ENCODE measurements around the gene GTPBP3.

The GTPBP3 gene

GRCh38 chr19:17327654-17328516 is 9.5 kb upstream of the GTPBP3 start:
- DNase-seq (ENCODE audit: low read depth in 1 of 2, low spot score in 1 of 2), result no peak

DNA sequence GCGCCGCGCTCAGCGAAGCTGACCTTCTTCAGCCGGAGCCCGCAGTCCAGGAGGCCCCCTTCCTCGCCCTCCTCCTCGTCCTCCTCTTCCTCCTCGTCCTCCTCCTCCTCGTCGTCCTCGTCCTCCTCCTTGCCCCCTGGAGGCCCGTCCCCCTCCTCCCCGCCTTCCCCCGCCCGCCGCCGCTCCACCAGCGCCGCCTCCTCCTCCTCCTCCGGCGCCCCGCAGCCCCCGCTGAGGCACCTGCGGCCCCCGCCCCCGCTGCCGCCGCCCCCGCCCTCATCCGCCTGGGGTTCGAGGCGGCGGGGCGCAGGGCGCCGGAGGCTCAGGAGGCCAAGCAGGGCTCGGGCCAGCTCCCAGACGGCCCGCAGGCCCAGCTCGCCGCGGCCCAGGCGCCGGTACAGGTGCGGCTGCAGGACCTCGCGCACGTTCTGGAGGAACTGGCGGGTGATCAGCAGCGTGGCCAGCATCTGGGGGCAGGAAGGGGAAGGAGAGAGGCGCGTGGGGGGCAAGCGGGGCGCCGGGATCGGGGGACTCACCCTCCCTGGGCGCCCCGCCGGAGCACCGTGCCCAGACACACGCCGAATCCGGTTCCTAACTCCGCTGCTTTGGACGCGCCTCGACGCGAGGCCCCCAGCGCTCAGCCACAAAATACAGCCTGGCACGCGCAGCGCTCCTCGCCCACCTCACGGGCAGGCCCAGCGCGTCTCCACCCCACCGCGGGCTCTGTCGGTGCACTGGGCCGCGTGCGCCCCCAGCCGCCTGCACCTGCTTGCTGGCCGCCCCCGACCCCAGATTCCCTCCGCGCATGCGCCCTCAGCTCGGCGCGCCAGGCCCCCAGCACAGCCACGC is 8.6 kb upstream of the GTPBP3 start:
- DNase-seq (ENCODE audit: low read depth in 1 of 2, low spot score in 1 of 2), result no peak

DNA sequence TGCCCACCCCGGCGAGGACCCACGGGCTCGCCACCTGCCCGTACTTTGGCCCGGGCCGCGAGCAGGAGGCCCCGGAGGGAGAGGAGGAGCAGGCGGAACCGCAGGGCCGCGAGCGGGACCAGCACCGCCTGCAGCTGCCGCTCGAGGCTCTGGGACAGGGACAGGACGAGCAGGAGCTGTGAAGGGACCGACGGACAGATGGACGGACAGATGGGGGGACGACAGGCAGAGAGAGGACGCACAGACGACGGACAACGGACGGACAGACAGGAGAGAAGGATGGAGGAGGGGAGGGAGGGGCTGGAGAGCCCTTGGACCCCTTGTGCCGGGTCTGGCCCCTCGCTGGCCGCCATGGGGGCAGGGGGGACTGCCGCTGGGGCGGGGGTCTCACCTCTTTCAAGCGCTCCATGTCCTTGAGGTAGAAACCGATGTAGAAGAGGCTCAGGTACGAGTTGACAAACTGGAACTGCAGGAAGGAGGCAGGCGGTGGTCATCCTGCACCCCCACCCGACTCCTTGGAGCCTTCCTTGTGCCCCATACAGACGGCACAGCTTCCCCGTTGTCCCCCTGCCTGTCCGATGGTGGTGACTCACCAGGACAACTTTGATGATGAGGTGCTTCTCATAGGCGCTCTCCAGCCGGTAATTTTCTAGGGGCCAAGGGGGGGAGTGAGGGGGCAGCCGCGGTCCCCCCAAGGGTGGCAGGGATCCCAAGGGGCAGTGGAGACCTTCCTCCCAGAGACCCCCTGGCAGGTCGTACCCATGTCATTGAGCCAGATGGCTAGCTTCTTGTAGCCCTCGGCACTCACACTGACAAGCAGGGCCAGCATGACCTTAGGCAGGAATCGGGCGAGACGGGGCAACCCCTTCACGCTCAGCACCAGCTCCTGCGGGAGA is 7.7 kb upstream of the GTPBP3 start:
- no peak for DNase-seq (ENCODE audit: low read depth in 1 of 2, low spot score in 1 of 2)

- no peak for DNase-seq (ENCODE audit: low read depth in 1 of 2, low spot score in 1 of 2)
These were observed 6.9 kb upstream of the GTPBP3 start for GRCh38 chr19:17330262-17331044.

DNA sequence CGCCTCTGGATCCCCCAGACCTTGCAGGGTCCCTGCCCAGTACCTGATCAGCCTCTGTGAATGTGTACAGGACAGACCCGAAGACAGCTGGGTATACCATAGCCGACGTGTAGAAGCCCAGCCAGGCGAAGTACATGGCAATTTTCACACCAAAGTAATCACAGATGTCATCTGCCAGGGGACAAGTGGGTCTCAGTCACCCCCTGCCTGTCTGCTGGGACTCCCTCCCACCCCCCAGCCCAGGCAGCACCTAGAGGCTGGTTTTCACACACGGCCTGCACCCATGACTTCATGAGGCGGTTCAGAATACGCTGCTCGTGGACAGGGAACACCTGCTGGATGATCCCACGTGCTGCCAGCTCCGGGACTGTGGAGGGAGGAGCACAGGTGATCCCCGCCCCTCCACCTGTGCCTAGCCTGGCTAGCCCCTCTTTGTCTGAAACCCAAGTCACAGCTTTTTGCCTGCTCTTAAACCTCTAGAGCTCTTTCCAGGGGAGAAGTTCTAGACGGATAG is 6.3 kb upstream of the GTPBP3 start:
- no peak for DNase-seq (ENCODE audit: low read depth in 1 of 2, low spot score in 1 of 2)

DNA sequence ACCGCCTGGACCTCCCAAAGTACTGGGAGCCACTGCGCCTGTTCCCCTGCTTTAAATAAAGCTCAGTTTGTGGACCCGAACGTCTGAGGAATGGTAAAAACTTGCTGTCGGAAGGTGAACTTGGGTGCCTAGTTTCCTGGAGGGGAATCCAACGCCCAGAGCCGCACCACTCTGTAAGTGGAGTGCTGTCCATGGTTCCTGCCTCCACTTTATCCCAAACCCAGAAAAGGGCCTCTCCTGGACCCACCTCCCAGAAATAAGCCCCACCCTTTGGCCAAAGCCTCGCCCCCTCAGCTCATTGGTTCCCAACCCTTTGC is 5.0 kb upstream of the GTPBP3 start:
- no peak for DNase-seq (ENCODE audit: low read depth in 1 of 2, low spot score in 1 of 2)

DNA sequence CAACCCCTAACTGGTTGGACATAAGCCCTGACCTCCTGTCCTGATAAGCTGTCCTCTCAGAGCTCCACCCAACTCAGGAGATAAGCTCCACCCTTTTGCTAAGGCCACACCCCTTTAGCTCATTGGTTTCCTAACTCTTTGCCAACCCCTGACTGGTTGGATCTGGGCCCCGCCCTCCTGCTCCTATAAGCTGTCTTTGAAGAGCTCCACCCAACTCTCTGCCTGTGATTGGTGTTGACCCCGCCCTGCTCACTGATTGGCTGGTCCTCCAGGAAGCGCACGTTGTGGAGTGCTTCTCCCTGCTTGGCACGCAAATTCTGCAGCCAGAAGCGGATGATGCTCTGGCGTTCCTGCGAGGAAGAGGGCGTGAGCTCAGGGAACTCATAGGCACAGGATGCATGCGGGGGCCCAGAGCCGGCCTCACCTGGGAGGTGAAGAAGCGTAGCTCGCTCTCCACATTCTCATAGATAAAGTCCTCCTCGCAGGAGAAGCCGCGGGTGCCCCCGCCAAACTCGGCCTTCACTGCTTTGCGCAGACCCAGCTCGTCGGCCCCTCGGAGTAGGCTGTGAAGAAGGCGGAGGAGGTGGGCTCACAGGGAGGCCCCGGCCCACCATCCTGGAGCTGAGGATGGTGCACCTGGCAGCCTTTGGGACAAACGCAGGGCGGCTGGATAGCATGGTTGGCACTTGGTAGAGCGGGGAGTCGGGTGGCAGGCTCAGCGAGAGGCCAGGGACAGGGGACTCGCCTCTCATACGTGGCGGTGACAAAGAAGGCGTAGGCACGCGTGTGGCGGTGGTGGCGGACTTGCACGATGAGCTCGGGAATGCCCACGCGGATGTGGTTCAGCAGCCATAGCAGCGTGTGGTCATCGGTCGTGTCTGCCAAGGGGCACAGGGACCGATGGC is 4.4 kb upstream of the GTPBP3 start:
- no peak for DNase-seq (ENCODE audit: low read depth in 1 of 2, low spot score in 1 of 2)

- DNase-seq (ENCODE audit: low read depth in 1 of 2, low spot score in 1 of 2), result peak; percentile 48 to 73
These were observed 3.5 kb upstream of the GTPBP3 start for GRCh38 chr19:17333611-17334413.

- peak; percentile 87 to 95 for DNase-seq (ENCODE audit: low read depth in 1 of 2, low spot score in 1 of 2)
These were observed 2.6 kb upstream of the GTPBP3 start, which contains the start of gene ANO8 for GRCh38 chr19:17334414-17335409. TSS of gene ANO8 (minus strand) at chr19:17334855. CDS start at chr19:17334670, 185 bp downstream.

GRCh38 chr19:17335575-17335974 is 1.8 kb upstream of the GTPBP3 start:
- DNase-seq (ENCODE audit: low read depth in 1 of 2, low spot score in 1 of 2), result no peak

GRCh38 chr19:17337675-17338432 is 501 bp downstream of the GTPBP3 start:
- DNase-seq (ENCODE audit: low read depth in 1 of 2, low spot score in 1 of 2), result no peak

DNA sequence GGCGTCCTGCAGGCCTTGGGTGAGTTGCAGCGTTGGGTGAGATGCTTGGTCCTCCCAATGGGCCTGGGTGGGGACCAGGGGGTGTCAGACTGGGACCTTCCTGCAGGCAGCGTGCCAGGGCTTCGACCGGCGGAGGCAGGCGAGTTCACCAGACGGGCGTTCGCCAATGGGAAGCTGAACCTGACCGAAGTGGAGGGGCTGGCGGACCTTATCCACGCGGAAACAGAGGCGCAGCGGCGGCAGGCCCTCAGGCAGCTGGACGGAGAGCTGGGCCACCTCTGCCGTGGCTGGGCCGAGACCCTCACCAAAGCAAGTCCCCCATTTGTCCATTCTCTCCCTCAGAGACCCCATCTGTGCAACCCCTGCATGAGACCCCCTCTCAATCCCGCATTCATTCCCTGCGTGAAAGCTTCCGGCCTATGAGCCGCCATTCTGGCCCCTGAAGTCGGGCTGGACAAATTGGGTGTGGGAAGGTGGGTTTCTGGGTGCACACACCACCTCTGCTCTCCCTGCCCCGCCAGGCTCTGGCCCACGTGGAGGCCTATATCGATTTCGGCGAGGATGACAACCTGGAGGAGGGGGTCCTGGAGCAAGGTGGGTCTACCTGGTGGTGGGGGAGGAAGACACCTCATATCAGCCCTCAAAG is 1.2 kb downstream of the GTPBP3 start:
- no peak for DNase-seq (ENCODE audit: low read depth in 1 of 2, low spot score in 1 of 2)

DNA sequence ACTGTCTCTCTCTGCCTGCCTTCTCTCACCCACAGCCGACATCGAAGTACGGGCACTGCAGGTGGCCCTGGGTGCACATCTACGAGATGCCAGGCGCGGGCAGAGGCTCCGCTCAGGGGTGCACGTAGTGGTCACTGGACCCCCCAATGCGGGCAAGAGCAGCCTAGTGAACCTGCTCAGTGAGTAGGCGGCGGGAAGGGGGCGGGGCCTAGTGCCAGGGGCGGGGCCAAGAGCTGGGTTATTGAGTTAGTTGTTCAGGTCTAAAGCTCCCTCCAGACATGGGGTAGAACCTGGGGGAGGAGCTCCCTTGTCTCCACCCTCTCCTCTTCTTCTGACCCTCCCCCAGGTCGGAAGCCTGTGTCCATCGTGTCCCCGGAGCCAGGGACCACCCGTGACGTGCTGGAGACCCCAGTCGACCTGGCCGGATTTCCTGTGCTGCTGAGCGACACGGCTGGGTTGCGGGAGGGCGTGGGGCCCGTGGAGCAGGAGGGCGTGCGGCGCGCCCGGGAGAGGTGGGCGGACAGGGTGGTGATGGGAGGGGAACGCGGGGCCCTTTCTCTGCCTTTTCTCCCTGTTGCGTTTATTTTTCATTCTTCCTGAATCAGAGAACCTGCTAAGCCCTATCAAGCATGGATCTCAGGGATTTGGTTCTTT is 1.9 kb downstream of the GTPBP3 start:
- DNase-seq (ENCODE audit: low read depth in 1 of 2, low spot score in 1 of 2), result no peak

DNA sequence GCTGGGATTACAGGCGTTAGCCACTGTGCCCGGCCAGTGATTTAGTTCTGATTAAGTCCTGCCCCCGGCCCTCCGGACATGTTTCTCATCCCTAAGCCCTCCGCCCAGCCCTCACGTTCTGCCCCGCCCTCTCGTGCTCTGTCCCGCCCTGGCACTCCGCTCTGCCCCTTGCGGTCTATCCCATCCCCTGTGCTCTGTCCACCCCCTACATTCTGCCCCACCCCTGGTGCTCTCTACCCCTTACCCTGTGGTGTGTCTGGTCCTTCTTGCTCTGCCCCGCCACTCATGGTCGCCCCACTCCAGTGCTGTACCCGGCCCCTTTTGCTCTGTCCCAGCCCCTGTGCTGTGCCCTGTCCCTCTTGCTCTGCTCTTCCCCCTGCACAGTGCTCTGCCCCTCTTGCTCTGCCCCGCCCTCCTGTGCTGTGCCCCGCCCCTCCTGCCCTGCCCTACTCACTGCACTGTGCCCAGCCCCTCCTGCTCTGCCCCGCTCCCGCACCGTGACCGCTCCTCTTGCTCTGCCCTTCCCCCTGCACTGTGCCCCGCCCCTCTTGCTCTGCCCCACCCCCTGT is 3.0 kb downstream of the GTPBP3 start:
- DNase-seq (ENCODE audit: low read depth in 1 of 2, low spot score in 1 of 2), result no peak

DNA sequence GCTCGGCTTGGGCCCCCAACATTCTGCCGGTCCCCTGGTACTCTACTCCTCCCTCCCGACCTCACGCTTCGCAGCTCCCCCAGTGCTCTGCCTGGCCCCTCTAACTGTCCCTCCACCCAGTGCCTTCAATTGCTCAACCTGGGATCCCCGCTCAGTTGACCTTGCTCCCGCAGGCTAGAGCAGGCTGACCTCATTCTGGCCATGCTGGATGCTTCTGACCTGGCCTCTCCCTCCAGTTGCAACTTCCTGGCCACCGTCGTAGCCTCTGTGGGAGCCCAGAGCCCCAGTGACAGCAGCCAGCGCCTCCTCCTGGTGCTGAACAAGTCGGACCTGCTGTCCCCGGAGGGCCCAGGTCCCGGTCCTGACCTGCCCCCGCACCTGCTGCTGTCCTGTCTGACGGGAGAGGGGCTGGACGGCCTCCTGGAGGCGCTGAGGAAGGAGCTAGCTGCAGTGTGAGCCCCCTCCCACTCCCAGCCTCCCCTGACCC is 3.6 kb downstream of the GTPBP3 start:
- DNase-seq (ENCODE audit: low read depth in 1 of 2, low spot score in 1 of 2), result no peak

Measured in activated CD4-positive, alpha-beta T cell treated with anti-CD3 and anti-CD28 coated beads, Interleukin-2, amount 50 U/mL, for 24 hours (primary cell).